ENCODE data around the gene FBXO44. TPM values are rescaled to one million over a fixed set of nuclear protein-coding genes. Genes with fewer than 3 reads are reported as not detected.

FBXO44 gene
- total RNA-seq, 2 donors from 2014 or later, result 12.9 to 30.6 TPM

GRCh38 chr1:11680270-11681070 lies 25.8 kb downstream of the FBXO44 start:
- H3K36me3 ChIP-seq (replicated peaks in 1 of 2; ENCODE audit: insufficient read depth in 1 of 2, low read depth in 2 of 2), result peaks cover 0 to 2% of the 10 kb centered on the region in 2 donors
- H3K9me3 ChIP-seq, result no peaks in the 10 kb centered on the region
- intact Hi-C loops (cut with DNase I), result no loop called here
- no peaks in the 10 kb centered on the region for H3K27me3 ChIP-seq
- WGBS, 2 donors, result 9 to 35% methylated on average over 14 to 55 of the region's 65 CpGs
- peak overlapping the region; percentile 75 to 86 for H3K4me3 ChIP-seq
- peak overlapping the region; percentile 55 to 85 (median 67) for H3K27ac ChIP-seq
- DNase-seq (peak in 1 of 4 donors; percentile 29), ATAC-seq (peak; percentile 30)
- no peak for TF ChIP-seq POLR2A (IDR thresholded peaks at IDR 0.05)
- peaks cover 10% of the 10 kb centered on the region for H3K4me1 ChIP-seq

- DNase-seq (peak; percentile 85 to 89 (median 87)), ATAC-seq (peak; percentile 93)
- Histone ChIP-seq H3K9me3 (no peaks in the 10 kb centered on the region), H3K4me1 (peaks cover 10% of the 10 kb centered on the region), H3K27ac (peak within 1 kb of the TSS; percentile 55 to 85 (median 67)), H3K36me3 (replicated peaks in 1 of 2; ENCODE audit: insufficient read depth in 1 of 2, low read depth in 2 of 2) (no peaks in the 10 kb centered on the region), H3K4me3 (peak within 1 kb of the TSS; percentile 75 to 86), H3K27me3 (no peaks in the 10 kb centered on the region)
- 0 to 2% methylated on average over 24 to 47 of the region's 71 CpGs for WGBS, 2 donors
- TF ChIP-seq CTCF (IDR thresholded peaks at IDR 0.05) (no peak), POLR2A (IDR thresholded peaks at IDR 0.05) (peak; percentile 12 to 64 (median 50))
- intact Hi-C loops (cut with DNase I), result no loop called here
Measured at GRCh38 chr1:11681071-11681771, 26.5 kb downstream of the FBXO44 start, which contains the start of gene MAD2L2. Gene MAD2L2 (minus strand): TSS chr1:11681148. CDS start chr1:11680601, 547 bp downstream.

GRCh38 chr1:11682287-11682771 lies 27.7 kb downstream of the FBXO44 start:
- intact Hi-C loops (cut with DNase I), result no loop called here
- Histone ChIP-seq H3K36me3 (replicated peaks in 1 of 2; ENCODE audit: insufficient read depth in 1 of 2, low read depth in 2 of 2) (no peaks in the 10 kb centered on the region), H3K4me1 (peaks cover 10% of the 10 kb centered on the region), H3K9me3 (no peaks in the 10 kb centered on the region), H3K4me3 (no peak overlapping the region), H3K27ac (no peak overlapping the region), H3K27me3 (no peaks in the 10 kb centered on the region)
- no peak for ATAC-seq
- TF ChIP-seq CTCF (IDR thresholded peaks at IDR 0.05), result no peak
- no peak for TF ChIP-seq POLR2A (IDR thresholded peaks at IDR 0.05)
- 25 to 42% methylated on average over 7 of the region's 7 CpGs for WGBS, 2 donors
- no peak for DNase-seq

- no peaks in the 10 kb centered on the region for H3K36me3 ChIP-seq (replicated peaks in 1 of 2; ENCODE audit: insufficient read depth in 1 of 2, low read depth in 2 of 2)
- H3K4me3 ChIP-seq, result no peak overlapping the region
- no peaks in the 10 kb centered on the region for H3K27me3 ChIP-seq
- H3K4me1 ChIP-seq, result peaks cover 10% of the 10 kb centered on the region
- no peak for ATAC-seq
- H3K9me3 ChIP-seq, result no peaks in the 10 kb centered on the region
- DNase-seq, result no peak
- TF ChIP-seq POLR2A (IDR thresholded peaks at IDR 0.05), result no peak
- no peak for TF ChIP-seq CTCF (IDR thresholded peaks at IDR 0.05)
- 31 to 88% methylated on average over 1 of the region's 1 CpG for WGBS, 2 donors
- intact Hi-C loops (cut with DNase I), result no loop called here
- no peak overlapping the region for H3K27ac ChIP-seq
Measured at GRCh38 chr1:11682799-11683198, 28.1 kb downstream of the FBXO44 start.

- no peak overlapping the region for H3K4me3 ChIP-seq
- ATAC-seq, result no peak
- peaks cover 10% of the 10 kb centered on the region for H3K4me1 ChIP-seq
- DNase-seq, result no peak
- no peaks in the 10 kb centered on the region for H3K9me3 ChIP-seq
- H3K27me3 ChIP-seq, result no peaks in the 10 kb centered on the region
- intact Hi-C loops (cut with DNase I), result no loop called here
- H3K36me3 ChIP-seq (replicated peaks in 1 of 2; ENCODE audit: insufficient read depth in 1 of 2, low read depth in 2 of 2), result no peaks in the 10 kb centered on the region
- TF ChIP-seq POLR2A (IDR thresholded peaks at IDR 0.05), result no peak
- TF ChIP-seq CTCF (IDR thresholded peaks at IDR 0.05), result no peak
- WGBS, 2 donors, result 40 to 52% methylated on average over 7 of the region's 7 CpGs
- H3K27ac ChIP-seq, result no peak overlapping the region
Measured at GRCh38 chr1:11684070-11684469, 29.4 kb downstream of the FBXO44 start.

All from body of pancreas (tissue), 4 donors.